Gastroesophageal sphincter (tissue), 4 donors: Measurements from ENCODE around the gene DHX8. TPM values are rescaled to one million over a fixed set of nuclear protein-coding genes. Genes with fewer than 3 reads are reported as not detected.

ENCODE experiments used
- ATAC-seq: fragments of 150-250 bp; one replicate; pipeline ENCODE4 v1.9.1; 2016; ENCODE audit warnings: mild to moderate bottlenecking, moderate library complexity
- H3K27ac ChIP-seq, 4 donors: fragments of 200-600 bp; sonication (generic) in 3 of 4; 1 replicate in 3 of 4; 2 replicates in 1 of 4; pipeline ENCODE4 v1.5.1; 2016 to 2019
- H3K27me3 ChIP-seq: fragments of 200-600 bp; sonication (generic); one replicate; pipeline ENCODE4 v1.5.1; 2019
- H3K36me3 ChIP-seq, 2 donors: fragments of 200-600 bp; sonication (generic); one replicate each; pipeline ENCODE4 v1.5.1; 2019; ENCODE audit warnings: control low read depth in 1 of 2
- H3K4me1 ChIP-seq, 3 donors: fragments of 200-600 bp; sonication (generic); 1 replicate in 2 of 3; 2 replicates in 1 of 3; pipeline ENCODE4 v1.5.1; 2016 to 2019; ENCODE audit warnings: control low read depth in 2 of 3
- H3K4me3 ChIP-seq, 2 donors: fragments of 200-600 bp; sonication (generic); one replicate each; pipeline ENCODE4 v1.5.1; 2019; ENCODE audit warnings: mild to moderate bottlenecking in 1 of 2, moderate library complexity in 1 of 2
- H3K9me3 ChIP-seq, 3 donors: fragments of 200-600 bp; sonication (generic); one replicate each; pipeline ENCODE4 v1.5.1; 2017 to 2019; ENCODE audit warnings: control low read depth in 2 of 3
- EP300 ChIP-seq: sonication (generic); formaldehyde crosslinking; IDR thresholded peaks from one replicate; pipeline ENCODE4 v1.6.1; 2017; ENCODE audit warnings: antibody characterized with exemption, mild to moderate bottlenecking
- POLR2A ChIP-seq, 2 donors: fragments of 450-650 bp; IDR thresholded peaks; one replicate each; pipeline ENCODE4 v1.6.1; 2017; ENCODE audit warnings: antibody characterized with exemption in 2 of 2, mild to moderate bottlenecking in 2 of 2, moderate library complexity in 1 of 2
- POLR2AphosphoS5 ChIP-seq: sonication (generic); formaldehyde crosslinking; IDR thresholded peaks from one replicate; pipeline ENCODE4 v1.6.1; 2017; ENCODE audit warnings: antibody characterized with exemption
- WGBS, 2 donors: methylation state at CpG; one replicate each; pipeline ENCODE4 v1.1.5; 2018; ENCODE audit warnings: low coverage in 1 of 2; 5-methylcytosine and 5-hydroxymethylcytosine counted together
- total RNA-seq, 4 donors: library from RNA; depleted of rRNA; stranded (reverse); fragments of >200 nt; gene quantifications; one replicate each; pipeline ENCODE4 v1.1.0, GENCODE V29; 2016
- TF ChIP-seq, protein P1 (sequence below), 4 experiments: fragments of 200-600 bp in 2 of 4; fragments of 450-650 bp in 2 of 4; sonication (generic) in 1 of 4; IDR thresholded peaks; one replicate each; pipeline ENCODE4 v1.5.1; 2017 to 2019; ENCODE audit warnings: antibody characterized with exemption in 4 of 4, mild to moderate bottlenecking in 2 of 4, moderate library complexity in 2 of 4

DHX8 gene
- total RNA-seq, 4 donors from 2014 or later = 29.6 to 40.9 (median 34.1) TPM

DNA sequence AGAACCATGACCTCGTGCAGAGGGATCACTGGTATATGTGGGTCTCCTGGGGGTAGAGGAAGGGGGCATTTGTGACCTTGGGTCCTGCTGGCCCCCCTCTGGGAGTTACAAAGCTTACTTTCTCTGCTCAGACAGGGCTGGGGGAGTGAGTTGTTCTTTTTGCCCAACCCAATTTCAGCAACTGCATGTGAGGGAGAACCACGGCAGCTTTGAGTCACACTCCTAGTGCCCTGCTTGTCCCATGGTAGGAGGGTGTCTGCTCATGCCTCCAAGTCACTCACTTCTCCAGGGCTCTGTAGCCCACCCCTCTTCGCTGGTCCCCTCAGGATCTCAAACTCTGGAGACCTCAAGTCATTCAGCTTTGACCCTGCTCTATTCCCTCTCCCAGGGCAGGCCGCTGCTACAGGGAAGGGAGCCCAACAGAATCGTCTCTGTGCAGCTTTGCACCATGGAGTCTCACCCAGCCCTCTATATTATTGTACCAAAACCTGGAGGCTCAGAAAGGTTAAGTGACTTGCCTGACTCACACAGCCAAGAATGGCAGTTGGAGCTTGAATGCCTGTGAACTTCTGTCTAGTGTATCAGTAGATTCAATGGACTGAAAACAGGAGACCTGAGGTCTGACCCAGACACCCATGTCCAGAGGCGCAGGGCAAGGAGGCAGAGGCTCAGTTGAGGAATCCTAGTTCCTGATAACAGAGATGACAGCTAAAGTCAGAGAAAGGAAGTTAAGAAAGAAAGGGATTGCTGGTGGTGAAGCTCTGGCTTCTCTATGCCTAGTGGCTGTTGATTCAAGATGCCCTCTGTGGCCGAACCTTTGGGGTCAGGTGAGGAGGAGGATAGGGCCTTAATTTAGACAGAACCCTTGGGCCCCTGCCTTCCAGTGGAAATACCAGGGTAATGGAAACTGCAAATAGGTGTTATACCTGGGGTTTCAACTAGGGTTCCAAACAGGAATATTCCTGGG lies 77.0 kb downstream of the DHX8 start:
- 95 to 100% methylated on average over 1 to 2 of the region's 7 CpGs for WGBS, 2 donors
- Histone ChIP-seq H3K4me1 (peaks cover 0 to 12% (median 0%) of the 10 kb centered on the region in 3 donors), H3K36me3 (no peaks in the 10 kb centered on the region), H3K27me3 (peaks cover 36% of the 10 kb centered on the region), H3K27ac (no peak overlapping the region), H3K4me3 (no peak overlapping the region), H3K9me3 (no peaks in the 10 kb centered on the region)
- no peak for ATAC-seq
- TF ChIP-seq, protein P1, sequence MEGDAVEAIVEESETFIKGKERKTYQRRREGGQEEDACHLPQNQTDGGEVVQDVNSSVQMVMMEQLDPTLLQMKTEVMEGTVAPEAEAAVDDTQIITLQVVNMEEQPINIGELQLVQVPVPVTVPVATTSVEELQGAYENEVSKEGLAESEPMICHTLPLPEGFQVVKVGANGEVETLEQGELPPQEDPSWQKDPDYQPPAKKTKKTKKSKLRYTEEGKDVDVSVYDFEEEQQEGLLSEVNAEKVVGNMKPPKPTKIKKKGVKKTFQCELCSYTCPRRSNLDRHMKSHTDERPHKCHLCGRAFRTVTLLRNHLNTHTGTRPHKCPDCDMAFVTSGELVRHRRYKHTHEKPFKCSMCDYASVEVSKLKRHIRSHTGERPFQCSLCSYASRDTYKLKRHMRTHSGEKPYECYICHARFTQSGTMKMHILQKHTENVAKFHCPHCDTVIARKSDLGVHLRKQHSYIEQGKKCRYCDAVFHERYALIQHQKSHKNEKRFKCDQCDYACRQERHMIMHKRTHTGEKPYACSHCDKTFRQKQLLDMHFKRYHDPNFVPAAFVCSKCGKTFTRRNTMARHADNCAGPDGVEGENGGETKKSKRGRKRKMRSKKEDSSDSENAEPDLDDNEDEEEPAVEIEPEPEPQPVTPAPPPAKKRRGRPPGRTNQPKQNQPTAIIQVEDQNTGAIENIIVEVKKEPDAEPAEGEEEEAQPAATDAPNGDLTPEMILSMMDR (IDR thresholded peaks at IDR 0.05) = no peak
- TF ChIP-seq EP300 (no peak), POLR2A (IDR thresholded peaks at IDR 0.05) (no peak)

DNA sequence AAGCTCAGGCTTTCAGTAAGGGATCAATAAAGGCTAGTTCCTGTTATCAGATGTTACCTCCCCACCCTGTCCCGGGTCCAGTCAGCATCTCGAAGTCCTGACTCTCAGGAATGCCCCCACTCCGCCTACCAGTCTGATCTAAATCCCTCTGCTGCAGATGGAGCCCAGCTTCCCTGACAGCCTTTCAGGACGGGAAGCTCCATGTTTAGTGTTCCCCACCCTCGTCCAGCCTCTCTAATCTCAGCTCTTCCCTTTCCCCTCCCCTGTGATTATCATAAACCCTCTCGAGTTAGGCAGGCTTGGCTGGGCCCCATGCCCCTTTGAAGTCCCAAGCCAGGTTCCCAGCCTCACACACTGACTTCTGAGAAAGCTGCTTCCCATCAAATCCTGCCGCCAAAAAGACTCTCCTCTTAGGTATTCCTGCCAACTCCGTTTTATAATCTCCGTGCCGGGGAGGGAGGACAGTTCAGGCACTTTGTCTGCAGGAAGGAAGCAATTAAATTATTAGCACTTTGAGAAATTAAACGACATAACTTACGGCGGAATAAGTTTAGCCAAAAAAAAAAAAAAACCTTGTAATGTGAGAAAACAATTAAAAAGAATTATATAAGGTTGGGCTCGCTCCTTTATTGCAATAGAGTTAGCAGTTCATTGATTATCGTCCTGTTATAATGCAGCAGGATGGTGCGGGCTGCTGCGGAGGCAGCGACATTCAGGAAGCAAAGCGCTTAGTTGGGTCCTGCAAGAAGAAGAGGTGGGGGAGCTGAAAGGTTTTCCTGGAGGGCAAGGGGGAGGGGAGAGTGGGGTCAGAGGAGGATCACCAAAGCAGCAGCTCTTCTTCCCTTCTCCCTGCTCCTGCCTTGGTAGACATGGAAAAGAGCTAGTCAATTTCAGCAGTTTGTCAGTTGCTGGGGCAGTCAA lies 79.2 kb downstream of the DHX8 start:
- TF ChIP-seq POLR2A (IDR thresholded peaks at IDR 0.05) = no peak
- TF ChIP-seq, protein P1 (IDR thresholded peaks at IDR 0.05) = no peak
- no peak for TF ChIP-seq EP300
- peak; percentile 36 for TF ChIP-seq POLR2AphosphoS5
- ATAC-seq = peak; percentile 39
- Histone ChIP-seq H3K9me3 (no peaks in the 10 kb centered on the region), H3K4me1 (peaks cover 0 to 12% (median 0%) of the 10 kb centered on the region in 3 donors), H3K36me3 (no peaks in the 10 kb centered on the region), H3K27ac (no peak overlapping the region), H3K4me3 (no peak overlapping the region), H3K27me3 (peaks cover 36% of the 10 kb centered on the region)
- 6 to 10% methylated on average over 9 to 15 of the region's 19 CpGs for WGBS, 2 donors

DNA sequence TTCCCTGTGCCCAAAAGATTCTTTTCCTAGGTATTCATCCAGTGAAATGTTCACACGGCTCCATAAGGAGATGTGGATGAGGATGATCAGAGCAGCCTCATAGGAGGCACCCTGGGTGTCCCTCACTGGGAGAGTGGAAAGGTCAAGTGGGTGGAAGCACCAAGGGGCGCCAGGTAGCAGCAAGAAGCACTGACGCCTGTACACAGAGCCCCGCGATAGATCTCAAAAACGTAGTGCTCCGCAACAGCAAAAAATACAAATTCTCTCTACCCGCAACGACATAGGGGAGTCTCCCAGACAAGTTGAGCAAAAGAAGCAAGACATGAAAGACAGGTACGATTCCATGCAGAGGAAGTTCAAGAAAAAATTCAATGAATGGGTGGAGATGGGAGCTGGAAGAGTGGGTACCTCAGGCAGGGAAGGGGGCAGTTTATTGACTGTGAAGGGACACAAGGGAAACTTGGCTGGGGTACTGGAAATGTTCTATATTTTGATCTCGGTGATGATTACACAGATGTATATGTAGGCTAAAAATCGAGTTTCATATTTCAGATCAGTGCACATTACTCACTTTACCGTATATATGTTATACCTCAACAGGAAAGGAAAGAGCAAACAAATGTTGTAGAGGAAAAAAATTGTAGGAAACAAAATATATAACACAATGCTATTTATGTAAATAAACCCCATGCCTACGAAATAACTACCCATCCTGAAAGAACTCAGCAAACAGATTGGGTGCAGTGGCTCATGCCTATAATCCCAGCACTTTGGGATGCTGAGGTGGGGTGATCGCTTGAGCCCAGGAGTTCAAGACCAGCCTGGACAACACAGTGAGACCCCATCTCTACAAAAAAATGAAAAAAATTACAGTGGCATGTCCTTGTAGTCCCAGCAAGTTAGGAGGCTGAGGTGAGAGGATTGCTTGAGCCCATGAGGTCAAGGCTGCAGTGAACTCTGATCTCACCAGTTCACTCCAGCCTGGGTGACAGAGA lies 80.1 kb downstream of the DHX8 start:
- peaks cover 0 to 12% (median 0%) of the 10 kb centered on the region in 3 donors for H3K4me1 ChIP-seq
- no peaks in the 10 kb centered on the region for H3K9me3 ChIP-seq
- H3K27me3 ChIP-seq = peaks cover 36% of the 10 kb centered on the region
- H3K4me3 ChIP-seq = no peak overlapping the region
- H3K27ac ChIP-seq = no peak overlapping the region
- no peaks in the 10 kb centered on the region for H3K36me3 ChIP-seq
- WGBS, 2 donors = 67 to 70% methylated on average over 10 to 15 of the region's 15 CpGs
- TF ChIP-seq EP300 (no peak), POLR2AphosphoS5 (no peak)
- TF ChIP-seq, protein P1 (IDR thresholded peaks at IDR 0.05) = no peak
- no peak for ATAC-seq

DNA sequence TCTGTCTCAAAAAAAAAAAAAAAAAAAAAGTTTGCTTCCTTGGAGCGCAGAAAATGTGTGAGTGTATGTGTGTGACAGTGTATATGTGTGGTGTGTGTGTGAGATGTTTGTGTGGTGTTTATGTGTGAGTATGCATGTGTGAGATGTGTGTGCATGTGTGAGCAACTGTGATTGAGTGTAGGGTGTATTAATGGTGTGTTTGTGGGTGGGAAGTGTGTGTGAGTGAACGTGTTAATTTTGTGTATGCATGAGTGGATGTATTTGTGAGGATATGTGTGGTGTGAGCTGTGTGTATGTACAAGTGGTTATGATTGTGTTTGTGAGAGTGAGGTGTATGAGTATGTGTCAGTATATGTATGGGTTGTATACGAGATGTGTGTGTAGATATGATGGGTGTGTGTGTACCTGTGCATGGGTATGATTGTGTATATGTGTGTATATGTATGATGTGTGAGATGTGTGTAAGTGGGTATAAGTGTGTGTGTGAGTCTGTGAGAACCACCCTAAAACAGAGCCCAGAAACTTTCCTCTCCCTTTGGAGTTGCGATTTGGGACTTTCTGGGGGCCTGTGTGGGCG lies 84.8 kb downstream of the DHX8 start:
- Histone ChIP-seq H3K27me3 (peaks cover 13% of the 10 kb centered on the region), H3K27ac (no peak overlapping the region), H3K36me3 (no peaks in the 10 kb centered on the region), H3K4me1 (no peaks in the 10 kb centered on the region), H3K9me3 (no peaks in the 10 kb centered on the region), H3K4me3 (no peak overlapping the region)
- TF ChIP-seq, protein P1 (IDR thresholded peaks at IDR 0.05) = no peak
- TF ChIP-seq POLR2A (IDR thresholded peaks at IDR 0.05) = no peak
- no peak for TF ChIP-seq EP300
- no peak for TF ChIP-seq POLR2AphosphoS5
- 92 to 96% methylated on average over 4 to 5 of the region's 5 CpGs for WGBS, 2 donors
- ATAC-seq = no peak
